Left colon (tissue), 2 donors: ENCODE results near the gene CDT1. TPM values are rescaled to one million over a fixed set of nuclear protein-coding genes. Genes with fewer than 3 reads are reported as not detected.

Source experiments
- total RNA-seq, 2 donors: library from RNA; stranded (reverse); fragmentation: NEBNext Ultra II Directional; extraction: Animal tissue kit (Norgen Biotek cat#: 25700); gene quantifications; one replicate each; pipeline ENCODE4 v1.2.1, GENCODE V29; 2021
- donor health status: DM: no; HTN: no; CAD: no.
- donor health status: DM: yes; HTN: yes; CAD: no.

Gene CDT1
- total RNA-seq, 2 donors from 2014 or later, result 6.8 to 14.8 TPM

Other genes with a start within 250 kb of the CDT1 start
- 10 to 100 TPM; 32.6 to 43.7 TPM for gene ZC3H18, start 233.4 kb upstream of the CDT1 start, total RNA-seq
- not detected for gene IL17C, start 165.2 kb upstream of the CDT1 start, total RNA-seq
- gene CYBA, start 152.7 kb upstream of the CDT1 start, total RNA-seq, result 100 to 1,000 TPM; 277 to 382 TPM
- 100 to 1,000 TPM in 1 of 2 donors, 10 to 100 TPM in 1; 74.3 to 191 TPM for gene MVD, start 140.7 kb upstream of the CDT1 start, total RNA-seq
- gene SNAI3, start 117.3 kb upstream of the CDT1 start, total RNA-seq, result under 1 TPM; 0.15 to 0.92 TPM
- 10 to 100 TPM; 11.4 to 12.0 TPM for gene RNF166, start 97.4 kb upstream of the CDT1 start, total RNA-seq
- 10 to 100 TPM in 1 of 2 donors, 1 to 10 TPM in 1; 9.8 to 15.0 TPM for gene CTU2, start 97.3 kb upstream of the CDT1 start, total RNA-seq
- gene PIEZO1, start 18.6 kb upstream of the CDT1 start, total RNA-seq, result 100 to 1,000 TPM; 118 to 146 TPM
- 100 to 1,000 TPM; 112 to 199 TPM for gene APRT, start 8.1 kb downstream of the CDT1 start, total RNA-seq
- 10 to 100 TPM; 39.1 to 43.5 TPM for gene GALNS, start 53.2 kb downstream of the CDT1 start, total RNA-seq
- 10 to 100 TPM; 37.0 to 44.4 TPM for gene TRAPPC2L, start 53.3 kb downstream of the CDT1 start, total RNA-seq
- gene PABPN1L, start 62.9 kb downstream of the CDT1 start, total RNA-seq, result not detected
- 10 to 100 TPM; 10.5 to 15.7 TPM for gene CBFA2T3, start 173.4 kb downstream of the CDT1 start, total RNA-seq